GM18511 (cell line): ENCODE measurements around the gene ZBTB16.

Source experiments
- ATAC-seq: cut with Tn5 transposase; IDR thresholded peaks from one replicate; pipeline ENCODE4 v1.9.1; 2021; ENCODE audit warnings: mild to moderate bottlenecking, moderate library complexity; ENCODE audit not compliant: unreplicated experiment

Gene ZBTB16

GRCh38 chr11:114059278-114059983 lies at the start of gene ZBTB16:
ZBTB16 (plus strand) TSS chr11:114059711; CDS start chr11:114063301, 3,590 bp downstream.
- no peak for ATAC-seq

GRCh38 chr11:114010931-114011330 lies 48.6 kb upstream of the ZBTB16 start:
- no peak for ATAC-seq

GRCh38 chr11:114011443-114011842 lies 48.1 kb upstream of the ZBTB16 start:
- no peak for ATAC-seq

GRCh38 chr11:114015117-114015516 lies 44.4 kb upstream of the ZBTB16 start:
- ATAC-seq, result no peak

- ATAC-seq, result no peak
Observed at GRCh38 chr11:114016986-114017385, 42.5 kb upstream of the ZBTB16 start.

GRCh38 chr11:114017723-114018122 lies 41.8 kb upstream of the ZBTB16 start:
- ATAC-seq, result no peak

- no peak for ATAC-seq
Observed at GRCh38 chr11:114019046-114019445, 40.5 kb upstream of the ZBTB16 start.

- no peak for ATAC-seq
Observed at GRCh38 chr11:114019574-114019973, 39.9 kb upstream of the ZBTB16 start.

GRCh38 chr11:114025329-114025907 lies 34.1 kb upstream of the ZBTB16 start:
- no peak for ATAC-seq

- no peak for ATAC-seq
Observed at GRCh38 chr11:114026355-114026754, 33.2 kb upstream of the ZBTB16 start.

- ATAC-seq, result no peak
Observed at GRCh38 chr11:114027391-114027790, 32.1 kb upstream of the ZBTB16 start.

- ATAC-seq, result no peak
Observed at GRCh38 chr11:114027926-114028325, 31.6 kb upstream of the ZBTB16 start.

- no peak for ATAC-seq
Observed at GRCh38 chr11:114031246-114031966, 28.1 kb upstream of the ZBTB16 start.

GRCh38 chr11:114031967-114032320 lies 27.6 kb upstream of the ZBTB16 start:
- no peak for ATAC-seq

GRCh38 chr11:114033066-114033465 lies 26.4 kb upstream of the ZBTB16 start:
- ATAC-seq, result no peak

- ATAC-seq, result no peak
Observed at GRCh38 chr11:114033572-114033971, 25.9 kb upstream of the ZBTB16 start.

GRCh38 chr11:114034956-114035355 lies 24.6 kb upstream of the ZBTB16 start:
- no peak for ATAC-seq

- no peak for ATAC-seq
Observed at GRCh38 chr11:114036147-114036811, 23.2 kb upstream of the ZBTB16 start.

GRCh38 chr11:114036958-114037357 lies 22.6 kb upstream of the ZBTB16 start:
- no peak for ATAC-seq

GRCh38 chr11:114039551-114039950 lies 20.0 kb upstream of the ZBTB16 start:
- no peak for ATAC-seq

GRCh38 chr11:114040706-114041211 lies 18.8 kb upstream of the ZBTB16 start:
- no peak for ATAC-seq
